NCI-H146 treated with DMSO at 0.1 percent for 48 hours (cell line): Measurements from ENCODE around the gene CNPY2.
"Not testable (repeated sequence)": the region's sequence is repeated elsewhere in the genome, so short reads cannot be mapped to it uniquely, and the experiment has no call there.

Source experiments
- DNase-seq: peaks from one replicate; lab custom pipeline; 2025; ENCODE audit not compliant: unreplicated experiment; lab: John Stamatoyannopoulos, UW

The CNPY2 gene

DNA sequence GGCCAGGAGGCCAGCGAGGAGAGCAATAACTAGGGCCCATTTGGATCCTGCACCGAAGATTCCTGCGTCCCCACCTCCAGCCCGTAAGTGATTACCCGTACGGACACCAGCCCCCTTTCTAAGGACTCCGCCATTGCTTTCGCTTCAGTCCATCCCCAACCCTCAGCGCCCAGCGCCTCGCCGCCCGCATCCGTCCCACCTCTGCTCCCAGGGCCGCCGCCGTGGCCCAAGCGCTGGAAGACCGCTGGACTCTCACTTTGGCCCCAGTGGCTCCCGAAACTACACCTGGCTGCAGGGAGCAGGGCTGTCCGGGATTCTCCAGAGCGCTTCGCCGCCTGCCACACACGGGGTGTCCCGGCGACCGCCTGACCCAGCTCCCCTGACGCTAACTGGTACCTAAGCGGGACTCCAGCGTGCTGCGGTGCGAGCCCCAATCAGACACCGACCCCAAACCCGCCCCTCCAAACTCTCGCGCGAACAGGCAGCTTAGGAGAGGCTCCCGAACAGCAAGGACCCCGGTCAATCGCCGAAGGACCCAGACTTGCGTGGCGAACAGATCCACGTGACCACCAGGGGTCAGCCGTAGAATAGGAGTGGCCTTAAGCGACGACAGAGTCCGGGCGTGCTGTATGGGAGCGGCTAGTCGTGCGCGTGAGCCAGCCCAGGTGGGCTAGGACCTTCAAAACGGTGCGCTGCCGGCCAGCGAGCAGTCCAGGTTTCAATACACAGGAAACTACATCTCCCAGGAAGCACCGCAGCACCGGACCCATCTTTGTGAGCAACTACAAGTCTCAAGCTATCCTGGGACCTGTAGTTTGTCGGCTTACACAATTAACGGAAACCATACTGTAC, at the start of gene CNPY2:
Gene CNPY2 (minus strand): TSS at position 367 of the 852 bp plus-strand sequence. CDS start 771 bp downstream, outside the sequence.
- peak; percentile 98 for DNase-seq

GRCh38 chr12:56362130-56363059, 46.6 kb upstream of the CNPY2 start, which contains the start of gene APOF:
Gene APOF, minus strand, starts transcription at chr12:56362857. Its CDS starts 112 bp downstream, at chr12:56362745.
- DNase-seq: no peak

DNA sequence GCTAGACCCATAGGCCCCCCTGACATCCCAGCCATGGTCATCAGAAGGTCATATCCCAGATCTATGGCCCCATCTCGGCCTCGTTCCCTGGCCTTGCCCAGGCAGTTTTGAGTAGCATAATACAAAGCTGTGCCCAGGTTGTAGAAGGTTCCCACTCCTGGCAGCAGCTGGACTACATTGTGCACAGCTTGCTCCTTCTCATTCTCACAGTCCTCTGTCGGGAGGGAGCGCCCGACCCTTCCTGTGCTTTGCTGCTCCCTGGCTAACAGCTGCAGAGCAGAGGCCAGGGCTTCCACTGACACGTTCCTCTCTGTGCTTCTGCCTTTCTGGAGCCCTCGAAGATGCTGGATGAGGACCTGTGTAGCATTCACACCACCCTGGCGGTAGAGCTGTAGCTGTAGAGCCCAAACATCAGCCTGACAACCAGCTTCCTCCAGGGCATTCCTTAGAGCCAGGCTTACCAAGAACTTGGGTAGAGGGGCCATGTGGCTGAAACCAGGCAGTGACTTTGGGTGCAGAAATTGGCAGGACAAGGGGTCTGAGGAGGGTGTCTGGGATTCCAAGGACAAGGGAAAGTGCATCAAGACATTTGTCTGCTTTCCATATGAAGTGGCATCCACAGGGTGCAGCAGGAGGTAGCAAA, 45.8 kb upstream of the CNPY2 start:
- DNase-seq: no peak

DNA sequence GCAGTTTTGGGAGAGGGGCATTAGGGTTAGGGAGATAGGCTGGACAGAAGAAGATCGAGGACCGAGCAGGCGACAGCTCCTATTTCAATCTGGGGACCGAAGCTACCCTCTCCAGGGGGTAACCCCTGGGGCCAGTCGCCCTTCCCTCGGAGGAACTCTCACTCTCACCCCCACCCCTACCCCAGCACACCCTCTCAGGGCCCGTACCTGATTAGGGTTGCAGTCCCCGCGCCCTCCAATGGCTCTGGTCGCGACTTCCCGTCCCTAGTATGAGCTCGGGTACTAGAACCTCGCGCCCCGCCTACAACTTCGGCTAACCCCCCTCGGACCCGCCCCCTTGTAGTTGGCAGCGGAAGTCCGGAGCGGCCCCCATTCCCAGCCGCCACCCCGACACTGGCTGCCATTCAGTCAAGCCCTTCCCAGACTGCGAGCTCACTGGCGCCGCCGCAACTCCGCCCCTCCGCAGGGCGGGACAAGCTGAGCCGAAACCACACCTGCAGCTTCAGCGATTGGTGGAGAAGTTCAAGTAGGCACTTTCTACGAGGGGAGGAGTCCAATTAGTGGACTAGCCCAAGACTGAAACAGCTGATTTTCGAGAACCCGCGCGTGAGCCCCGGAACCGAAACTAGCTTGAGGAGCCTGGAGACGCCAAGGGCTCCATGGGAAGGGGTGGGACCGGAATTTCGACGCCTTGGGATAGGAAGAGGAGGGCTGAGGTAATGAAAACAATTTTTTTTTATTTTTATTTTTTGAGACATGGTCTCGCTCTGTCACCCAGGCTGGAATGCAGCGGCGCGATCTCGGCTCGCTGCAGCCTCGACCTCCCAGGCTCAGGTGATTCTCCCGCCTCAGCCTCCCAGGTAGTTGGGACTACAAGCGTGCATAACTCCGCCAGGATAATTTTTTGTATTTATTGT, 44.3 kb upstream of the CNPY2 start, which contains the start of gene STAT2:
Gene STAT2 (minus strand): TSS at position 257 of the 917 bp plus-strand sequence. CDS start 3,536 bp downstream, outside the sequence.
- DNase-seq: peak; percentile 98

DNA sequence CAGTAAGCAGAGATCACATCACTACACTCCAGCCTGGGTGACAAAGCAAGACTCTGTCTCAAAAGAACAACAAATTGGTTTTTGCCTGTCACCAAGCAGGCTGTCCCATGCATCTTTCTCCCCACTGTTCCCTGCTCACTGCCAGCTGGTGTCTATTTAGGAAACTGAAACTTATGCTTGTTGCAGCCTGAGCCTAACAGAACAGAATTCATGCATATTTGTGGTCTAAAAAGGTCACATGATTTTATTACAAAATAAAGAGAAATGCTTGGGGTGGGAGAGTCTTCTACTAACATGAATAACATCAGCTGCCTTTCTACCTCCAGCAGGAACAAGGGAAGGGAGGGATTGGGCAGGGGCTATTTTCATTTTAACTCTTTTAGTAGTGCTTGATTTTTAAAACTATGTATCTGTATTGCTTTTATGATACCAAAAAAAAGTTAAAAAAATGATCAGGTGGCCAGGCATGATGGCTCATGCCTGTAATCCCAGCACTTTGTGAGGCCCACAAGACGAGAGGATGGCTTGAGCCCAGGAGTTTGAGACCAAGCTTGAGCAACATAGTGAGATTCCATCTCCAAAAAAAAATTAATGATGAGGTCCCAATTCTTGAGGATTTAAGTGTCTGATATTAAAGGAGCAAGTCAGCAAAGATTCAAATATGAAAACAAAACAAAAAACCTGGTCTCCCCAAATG, 43.2 kb upstream of the CNPY2 start:
- no peak for DNase-seq

DNA sequence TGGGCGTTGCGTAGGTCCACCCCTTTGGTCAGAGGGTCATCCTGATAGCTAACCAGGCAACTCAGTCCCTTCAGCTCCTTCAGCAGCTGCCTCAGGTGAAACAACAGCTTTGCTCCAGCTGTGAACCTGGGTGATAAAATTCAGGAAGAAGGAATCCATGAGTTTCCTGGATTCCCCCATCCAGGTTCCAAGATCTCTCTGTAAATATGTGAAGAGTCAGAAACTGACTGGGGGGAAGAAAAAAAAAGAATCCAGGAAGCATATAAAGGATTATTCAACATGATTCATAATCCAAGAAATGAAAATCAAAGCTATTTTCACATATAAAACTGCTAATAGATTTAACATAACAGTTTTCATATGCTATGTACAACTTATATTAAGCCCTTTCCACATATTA, 35.5 kb upstream of the CNPY2 start:
- DNase-seq: no peak

GRCh38 chr12:56350662-56351061, 34.9 kb upstream of the CNPY2 start:
- DNase-seq: no peak

- DNase-seq: no peak
Measured at GRCh38 chr12:56348776-56349175, 33.0 kb upstream of the CNPY2 start.

- DNase-seq: not testable (repeated sequence)
Measured at GRCh38 chr12:56347255-56347654, 31.5 kb upstream of the CNPY2 start.

GRCh38 chr12:56346675-56347074, 30.9 kb upstream of the CNPY2 start:
- no peak for DNase-seq

- DNase-seq: not testable (repeated sequence)
Measured at GRCh38 chr12:56342290-56342689, 26.5 kb upstream of the CNPY2 start.

DNA sequence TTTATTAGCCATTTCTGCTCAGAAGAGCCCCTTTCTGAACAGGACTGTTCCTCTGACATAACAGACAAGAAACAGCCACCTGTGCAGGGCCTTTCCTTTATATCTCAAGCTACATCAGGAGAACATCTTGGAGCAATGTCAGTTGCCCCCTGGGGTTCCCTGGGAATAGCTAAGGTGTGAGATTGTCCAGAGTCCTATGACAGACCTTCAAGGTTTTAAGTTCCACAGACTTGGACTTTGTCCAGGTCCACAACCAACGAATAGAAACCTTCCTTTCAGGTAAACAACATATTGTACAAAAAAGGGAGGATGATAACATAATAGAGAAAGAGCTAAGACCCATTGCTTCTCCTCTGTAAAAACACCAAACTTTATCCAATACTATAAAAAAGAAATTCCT, 25.8 kb upstream of the CNPY2 start:
- no peak for DNase-seq

DNA sequence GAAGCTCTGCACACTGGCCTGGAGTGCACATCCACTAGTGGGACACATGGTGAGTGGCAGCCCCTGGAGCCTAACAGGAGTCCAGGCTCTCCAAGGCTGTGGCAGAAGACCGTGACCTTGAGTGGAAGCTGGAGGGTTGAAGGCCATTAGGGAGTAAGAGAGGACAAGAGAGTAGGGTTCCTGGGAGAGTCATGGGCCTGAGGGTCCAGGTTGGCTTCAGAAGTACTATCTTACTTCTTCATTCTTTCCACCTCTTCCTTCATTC, 23.3 kb upstream of the CNPY2 start:
- no peak for DNase-seq

GRCh38 chr12:56338308-56339157, 22.7 kb upstream of the CNPY2 start, which contains the start of gene IL23A:
Gene IL23A, plus strand, starts transcription at chr12:56338884. Its CDS starts 161 bp downstream, at chr12:56339045.
- peak; percentile 90 for DNase-seq

- no peak for DNase-seq
Measured at GRCh38 chr12:56337753-56338251, 22.0 kb upstream of the CNPY2 start.

GRCh38 chr12:56336361-56337167, 20.8 kb upstream of the CNPY2 start:
- DNase-seq: no peak

- not testable (repeated sequence) for DNase-seq
Measured at GRCh38 chr12:56335527-56335926, 19.7 kb upstream of the CNPY2 start.

- no peak for DNase-seq
Measured at GRCh38 chr12:56334490-56334793, 18.7 kb upstream of the CNPY2 start.
